GM18870 (cell line): ENCODE measurements around the gene LRRC1.
A peak's percentile ranks its signal among the peaks of the same experiment; 100 is the strongest.
"Not testable (repeated sequence)": the region's sequence is repeated elsewhere in the genome, so short reads cannot be mapped to it uniquely, and the experiment has no call there.

ENCODE experiments used
- ATAC-seq: cut with Tn5 transposase; IDR thresholded peaks from one replicate; pipeline ENCODE4 v1.9.1; 2021; ENCODE audit warnings: moderate library complexity; ENCODE audit not compliant: unreplicated experiment

Gene LRRC1

DNA sequence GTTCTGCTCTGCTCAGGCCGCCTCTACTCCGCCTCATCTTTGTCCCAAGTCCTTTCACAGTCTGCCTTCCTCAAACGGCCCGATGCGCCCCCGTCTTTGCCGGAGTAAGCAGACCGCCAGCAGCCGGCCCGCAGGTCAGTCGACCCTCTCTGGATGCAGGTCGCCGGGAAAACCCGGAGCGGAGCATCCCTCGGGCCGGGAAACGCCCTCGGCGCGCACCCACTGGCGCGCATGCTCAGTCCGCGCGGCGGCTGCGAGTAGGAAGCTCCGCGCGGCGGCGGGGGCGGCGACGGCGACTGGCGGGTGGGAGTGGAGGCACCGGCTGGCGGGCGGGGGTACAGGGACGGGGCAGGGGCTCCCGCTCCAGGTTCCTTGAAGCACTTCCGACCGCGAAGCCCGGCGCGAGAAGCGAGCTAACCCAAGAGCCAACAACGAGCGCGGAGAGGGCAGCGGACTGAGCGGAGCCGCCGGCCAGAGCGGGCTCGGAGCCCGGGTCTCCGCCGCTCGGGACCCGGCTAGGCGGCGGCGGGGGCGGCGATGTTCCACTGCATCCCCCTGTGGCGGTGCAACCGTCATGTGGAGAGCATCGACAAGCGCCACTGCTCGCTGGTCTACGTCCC, at the start of gene LRRC1:
TSS of gene LRRC1 (plus strand) at position 286 of the 620 bp plus-strand sequence. CDS start at position 538, 252 bp downstream.
- peak; percentile 35 for ATAC-seq

DNA sequence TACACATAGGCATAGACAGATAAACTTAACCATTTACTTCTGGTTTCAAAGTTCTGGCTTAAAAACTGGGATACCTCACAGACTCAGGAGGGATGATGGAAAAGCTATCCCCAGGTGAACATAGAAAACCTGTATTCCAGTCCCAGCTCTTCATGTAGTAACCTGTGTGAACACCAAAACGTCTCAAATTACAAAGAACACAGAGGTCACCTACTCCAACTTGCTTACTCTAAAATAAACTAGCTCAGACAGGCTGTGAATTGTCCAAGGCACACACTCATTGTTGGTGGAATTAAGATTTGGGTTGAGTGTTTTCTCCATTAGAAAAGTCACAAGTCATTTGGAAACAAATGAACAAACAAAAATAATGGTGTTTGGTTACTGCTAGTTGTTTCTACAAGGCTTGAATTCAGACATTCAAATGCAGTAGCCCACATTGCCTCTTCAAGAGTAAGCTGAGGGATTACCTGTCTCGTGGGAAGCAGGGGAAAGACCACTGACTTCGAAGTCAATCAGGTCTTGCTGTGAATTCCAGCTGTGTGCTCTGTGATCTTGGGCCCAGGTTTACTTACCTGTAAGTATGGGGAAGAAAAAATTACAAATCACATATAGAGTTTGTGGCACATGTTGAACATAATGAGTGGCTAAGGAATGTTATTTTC, 48.2 kb upstream of the LRRC1 start:
- ATAC-seq = no peak

DNA sequence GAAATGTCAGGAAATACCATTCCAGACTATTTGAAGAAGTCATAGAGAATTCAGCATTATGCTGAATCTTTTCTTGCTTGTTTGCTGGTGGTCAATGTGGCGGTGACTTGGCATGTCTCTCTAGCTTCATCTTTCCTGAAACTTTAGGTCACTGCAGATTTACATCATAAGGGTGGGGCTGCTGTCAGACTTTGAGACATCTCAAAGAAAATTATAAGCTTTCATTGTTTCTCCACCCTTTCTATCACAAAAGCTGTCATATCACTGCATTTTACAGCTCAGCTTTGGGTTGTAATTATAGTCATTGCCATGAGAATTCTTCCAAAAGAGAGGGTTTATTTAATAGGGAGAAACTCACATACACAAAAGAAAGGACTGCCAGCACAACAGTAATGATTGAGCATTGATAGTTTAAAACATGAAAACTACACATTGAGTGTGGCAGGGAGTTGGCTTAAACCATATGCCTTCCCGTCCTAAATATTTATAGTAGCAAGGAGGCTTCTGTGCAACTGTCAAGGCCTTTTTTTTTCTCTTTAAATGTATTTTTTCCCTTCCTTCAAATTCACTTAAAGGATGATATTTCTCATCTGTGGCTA, 44.7 kb upstream of the LRRC1 start:
- no peak for ATAC-seq

DNA sequence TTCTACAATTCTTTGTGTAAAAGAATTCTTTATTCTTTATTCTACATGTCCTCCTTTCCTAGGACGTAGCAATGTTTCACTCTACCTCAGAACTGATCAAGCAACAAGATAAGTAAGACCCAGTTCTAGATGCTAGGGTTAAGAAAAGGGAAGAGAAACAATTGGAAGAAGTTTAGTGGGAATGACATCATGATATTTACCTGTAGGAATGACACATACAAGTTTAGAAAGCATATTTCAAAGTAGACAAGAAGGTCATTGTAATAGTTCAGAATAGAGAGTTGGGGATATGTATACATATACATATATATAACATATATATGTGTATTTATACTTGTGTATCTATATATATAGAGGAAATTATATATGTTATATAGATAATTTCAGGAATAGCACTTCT, 43.4 kb upstream of the LRRC1 start:
- no peak for ATAC-seq

DNA sequence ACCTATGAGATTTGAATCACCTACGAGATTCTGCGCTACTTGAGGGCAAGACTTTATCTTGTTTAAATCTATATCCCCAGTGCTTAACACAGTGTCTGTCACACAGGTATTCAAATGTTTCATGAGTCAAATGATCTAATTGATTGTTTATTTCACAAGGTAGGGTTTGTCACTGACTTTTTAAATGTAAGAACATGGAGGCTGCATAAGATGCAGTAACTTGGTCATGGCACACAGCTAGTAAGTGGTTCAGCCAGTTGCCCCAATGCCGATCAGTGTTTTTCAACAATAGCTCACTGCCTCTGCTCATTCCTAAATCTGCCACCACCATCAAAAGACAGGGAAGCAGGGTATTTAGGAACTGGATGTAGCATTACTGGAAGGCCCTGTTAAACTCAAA, 42.4 kb upstream of the LRRC1 start:
- no peak for ATAC-seq

DNA sequence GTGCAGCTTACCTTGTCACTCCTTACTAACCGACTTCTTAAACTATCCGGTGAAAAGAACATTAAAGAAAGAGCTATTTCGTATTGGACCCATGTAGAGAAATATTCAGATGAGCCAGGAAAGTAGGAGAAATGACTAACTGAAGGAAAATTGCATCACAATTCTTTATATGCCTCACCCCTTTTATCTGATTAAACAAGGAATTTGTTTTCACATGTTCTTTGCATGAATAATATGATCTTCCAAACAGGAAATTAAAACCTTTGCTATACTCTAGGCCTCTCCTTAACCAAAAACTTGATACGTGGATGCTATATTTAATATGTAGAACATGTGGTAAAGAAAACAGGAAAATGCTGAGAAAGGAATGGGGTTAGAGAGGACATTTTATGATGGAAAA, 41.9 kb upstream of the LRRC1 start:
- ATAC-seq = no peak

DNA sequence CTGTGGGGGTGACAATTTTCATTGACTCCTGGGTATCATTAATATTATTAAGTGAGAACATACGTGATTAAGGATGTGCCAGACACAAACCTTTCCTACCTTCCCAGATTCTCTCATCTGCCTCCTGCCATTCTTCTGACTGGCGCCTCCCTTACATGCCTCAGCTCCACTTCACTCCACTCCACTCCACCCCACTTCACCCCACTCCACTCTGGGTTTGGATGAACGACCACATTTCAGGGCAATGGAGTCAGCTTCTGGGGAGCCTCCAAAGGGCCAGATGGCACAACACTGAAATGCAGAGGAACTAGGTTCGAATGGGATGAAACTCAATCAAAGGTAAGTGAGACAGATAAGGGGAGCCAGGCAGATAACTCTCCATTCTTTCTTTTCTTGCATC, 40.5 kb upstream of the LRRC1 start:
- ATAC-seq = no peak

DNA sequence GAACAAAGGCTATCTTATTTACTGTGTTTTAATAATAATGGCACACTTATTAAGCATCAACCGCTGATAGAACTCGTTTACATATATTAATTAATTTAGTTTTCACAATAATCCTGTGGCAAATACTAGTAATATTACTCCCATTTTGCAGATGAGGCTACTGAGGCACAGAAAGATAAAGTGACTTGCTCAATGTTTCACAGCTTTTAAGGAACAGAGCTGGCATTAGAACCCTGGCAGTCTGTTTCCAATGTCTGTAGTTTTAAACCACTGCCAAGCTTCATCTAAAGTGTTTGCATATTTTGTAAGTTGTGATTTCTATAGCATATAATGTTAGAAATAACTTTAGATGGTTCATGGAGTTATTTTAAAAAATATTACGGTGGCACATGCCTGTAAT, 38.4 kb upstream of the LRRC1 start:
- no peak for ATAC-seq

DNA sequence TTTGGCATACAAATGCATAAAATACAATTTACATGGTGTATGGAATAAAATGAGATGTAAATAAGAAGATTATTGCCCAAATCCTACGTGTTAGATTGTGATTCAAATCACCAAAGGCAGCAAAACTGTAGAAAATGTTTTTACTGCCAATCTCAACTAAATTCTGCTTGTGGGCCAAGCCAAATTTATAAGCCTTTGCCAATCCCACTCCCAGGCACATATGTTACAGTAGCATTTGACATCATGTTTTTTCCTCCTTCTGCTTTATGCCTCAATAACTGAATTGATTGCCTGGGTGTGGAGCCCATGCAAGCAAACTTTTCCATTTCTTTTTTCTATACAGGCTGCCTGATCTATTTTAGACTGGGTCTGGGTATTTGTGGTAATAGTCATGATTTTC, 36.3 kb upstream of the LRRC1 start:
- ATAC-seq = no peak

DNA sequence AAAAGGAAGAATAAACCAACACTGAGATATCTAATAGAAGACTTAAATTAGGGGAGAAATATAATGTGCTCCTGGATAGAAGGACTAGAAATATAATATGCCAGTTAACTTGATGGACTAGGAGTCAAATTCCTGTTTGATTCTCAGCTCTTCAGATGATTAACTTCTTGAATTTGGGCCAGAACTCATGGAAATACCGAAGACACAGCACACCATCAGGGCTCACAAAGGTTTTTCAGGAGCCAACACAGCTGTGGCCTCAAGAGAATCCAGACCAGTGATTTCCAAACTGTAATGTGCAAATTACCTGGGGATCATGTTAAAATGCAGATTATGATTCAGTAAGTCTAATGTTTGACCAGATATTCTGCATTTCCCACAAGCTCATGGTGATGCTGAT, 33.8 kb upstream of the LRRC1 start:
- ATAC-seq = no peak

DNA sequence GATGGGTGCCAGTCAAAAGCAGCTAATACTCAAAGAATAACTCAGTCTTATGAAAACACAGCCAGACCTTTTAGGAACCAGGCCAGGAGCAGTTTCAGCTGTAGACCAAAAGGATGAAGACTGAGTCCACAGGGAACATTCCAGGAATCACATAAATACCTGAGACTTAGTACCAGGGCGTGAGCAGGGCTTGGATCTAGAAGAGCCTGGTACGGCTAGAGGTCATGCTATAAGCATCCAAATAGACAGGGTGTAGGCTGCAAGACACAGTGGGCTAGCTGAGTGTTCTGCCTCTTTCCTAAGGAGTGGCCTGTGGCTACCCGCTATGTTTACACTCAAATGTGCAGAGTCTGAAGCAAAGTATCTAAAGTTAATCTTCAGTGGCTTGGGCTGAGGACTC, 29.5 kb upstream of the LRRC1 start:
- no peak for ATAC-seq

DNA sequence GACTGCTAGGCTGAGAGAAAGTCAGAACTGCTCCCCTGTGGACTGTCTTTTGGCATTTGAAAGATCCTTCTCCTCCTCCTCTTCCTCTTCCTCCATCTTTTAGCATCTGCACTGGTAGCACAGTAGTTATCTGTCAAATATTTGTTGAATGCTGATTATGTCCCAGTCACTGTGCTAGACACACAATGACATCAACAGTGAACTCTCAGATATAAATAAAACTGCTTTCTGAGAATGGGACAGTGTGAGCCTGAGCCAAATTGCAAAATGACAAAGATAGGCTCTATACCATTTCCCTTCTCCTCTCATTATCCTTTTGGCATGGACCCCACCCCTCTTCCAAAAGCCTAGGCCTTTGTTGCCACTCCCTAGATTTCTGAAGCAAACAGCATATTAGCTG, 27.9 kb upstream of the LRRC1 start:
- ATAC-seq = no peak

DNA sequence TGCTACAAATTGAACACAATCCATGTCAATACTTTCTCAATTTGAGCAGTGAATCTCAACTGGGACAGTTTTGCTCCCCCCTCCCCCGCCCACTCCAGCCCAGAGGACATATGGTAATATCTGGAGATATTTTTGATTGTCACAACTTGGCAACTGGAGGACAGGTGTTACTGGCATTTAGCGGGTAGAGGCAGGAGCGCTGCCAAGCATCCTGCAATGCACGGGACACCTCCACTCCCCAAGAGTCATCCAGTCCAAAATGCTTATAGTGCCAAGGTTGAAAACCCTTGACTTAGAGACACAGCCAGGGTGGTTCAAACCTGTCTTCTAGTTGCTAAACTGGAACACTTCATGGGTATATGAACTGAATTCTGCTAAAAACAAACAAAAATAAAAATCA, 26.9 kb upstream of the LRRC1 start:
- no peak for ATAC-seq

DNA sequence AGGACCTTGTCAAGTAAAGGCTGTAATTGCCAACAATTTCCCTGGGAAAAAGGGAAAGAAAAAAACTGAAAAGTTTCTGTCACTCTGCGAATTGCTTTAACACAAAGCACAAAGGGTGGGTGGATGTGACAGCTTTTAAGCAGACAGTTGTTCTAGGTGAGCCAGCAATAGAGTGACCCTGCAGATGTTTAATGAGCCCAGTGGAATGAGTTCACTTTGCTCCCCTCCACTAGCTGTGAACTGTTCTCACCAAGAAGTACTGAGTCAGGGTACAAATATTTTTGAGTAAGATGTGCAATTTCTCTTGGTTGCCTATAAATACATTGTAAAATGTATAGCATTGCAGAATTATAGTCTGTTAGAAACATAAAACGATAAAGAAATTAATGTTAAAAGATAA, 26.2 kb upstream of the LRRC1 start:
- no peak for ATAC-seq

DNA sequence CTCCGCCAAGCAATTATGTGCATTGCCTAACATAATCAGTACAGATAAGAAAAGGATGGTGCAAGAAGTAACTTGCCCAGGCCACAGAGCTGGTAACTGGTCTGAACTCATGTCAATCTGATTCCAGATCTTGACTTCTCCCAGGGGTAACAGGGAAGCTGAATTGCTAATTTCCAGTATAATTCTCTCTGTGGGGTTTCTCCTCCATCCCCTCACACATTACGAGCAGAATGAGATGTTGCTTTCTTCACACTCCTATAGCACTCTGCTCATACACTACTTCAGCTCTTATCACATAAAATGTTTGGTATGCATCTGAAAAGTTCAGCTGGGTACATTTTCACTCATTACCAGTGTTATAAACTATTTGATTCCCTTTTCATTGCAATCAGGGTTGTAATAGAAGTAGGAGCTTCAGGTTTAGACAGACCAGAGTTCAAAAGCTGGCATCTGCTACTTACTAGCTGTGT, 24.0 kb upstream of the LRRC1 start:
- ATAC-seq = no peak

DNA sequence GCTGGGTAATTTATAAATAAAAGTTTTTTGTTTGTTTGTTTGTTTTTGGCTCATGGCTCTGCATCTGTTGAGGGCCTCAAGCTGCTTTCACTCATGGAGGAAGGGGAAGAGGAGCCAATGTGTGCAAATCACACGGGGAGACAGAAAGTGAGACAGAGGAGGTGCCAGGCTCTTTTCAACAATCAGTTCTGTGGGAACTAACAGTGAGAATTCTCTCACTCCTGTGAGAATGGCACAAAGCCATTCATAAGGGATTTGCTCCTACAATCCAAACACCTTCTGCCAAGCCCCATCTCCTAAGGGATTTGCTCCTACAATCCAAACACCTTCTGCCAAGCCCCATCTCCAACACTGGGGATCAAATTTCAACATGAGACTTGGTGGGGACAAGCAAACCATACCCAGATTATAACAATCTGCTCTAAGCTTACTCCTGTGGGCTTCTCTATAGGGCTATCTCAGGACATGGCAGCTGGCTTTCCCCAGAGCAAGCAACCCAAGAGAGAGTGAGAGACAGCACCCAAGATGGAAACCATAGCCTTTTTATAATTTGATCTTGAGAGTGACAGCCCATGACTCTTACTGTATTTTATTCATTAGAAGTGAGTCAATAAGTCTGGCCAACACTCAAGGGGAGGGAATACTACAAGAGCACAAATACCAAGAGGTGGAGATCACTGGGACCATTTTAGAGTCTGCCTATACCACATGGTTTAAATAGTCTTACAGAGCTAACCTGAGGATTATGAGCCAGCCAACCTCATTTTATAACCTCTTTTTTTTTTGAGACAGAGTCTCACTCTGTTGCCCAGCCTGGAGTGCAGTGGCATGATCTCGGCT, 22.8 kb upstream of the LRRC1 start:
- no peak for ATAC-seq

DNA sequence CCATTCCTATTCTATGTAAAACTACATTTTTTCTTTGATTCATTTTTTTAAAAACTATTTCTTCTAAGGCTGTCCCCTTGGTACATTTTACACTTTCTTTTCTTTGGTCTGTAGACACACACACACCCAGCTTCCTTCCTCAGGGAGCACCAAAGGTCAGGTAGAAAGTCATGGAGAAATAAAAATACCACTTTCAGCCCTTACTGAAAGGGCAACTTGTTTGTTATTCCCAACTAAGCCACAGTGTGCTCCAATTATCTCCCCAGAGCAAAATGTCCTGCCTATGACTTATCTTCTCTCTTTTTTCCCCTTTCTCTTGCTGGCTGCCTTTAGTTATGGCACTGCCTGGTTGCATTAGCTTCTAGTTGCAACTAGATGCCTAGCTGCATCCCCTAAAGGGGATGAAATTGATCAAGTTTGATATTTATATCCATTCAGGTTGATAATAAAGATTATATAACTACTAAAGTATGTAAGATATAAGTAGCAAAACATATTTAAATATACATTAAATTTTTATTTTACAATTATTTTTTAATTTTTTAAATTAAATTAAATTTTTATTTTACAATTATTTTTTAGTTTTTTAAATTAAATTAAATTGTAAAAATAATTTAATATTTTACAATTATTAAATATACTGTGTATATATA, 21.6 kb upstream of the LRRC1 start:
- ATAC-seq = no peak

DNA sequence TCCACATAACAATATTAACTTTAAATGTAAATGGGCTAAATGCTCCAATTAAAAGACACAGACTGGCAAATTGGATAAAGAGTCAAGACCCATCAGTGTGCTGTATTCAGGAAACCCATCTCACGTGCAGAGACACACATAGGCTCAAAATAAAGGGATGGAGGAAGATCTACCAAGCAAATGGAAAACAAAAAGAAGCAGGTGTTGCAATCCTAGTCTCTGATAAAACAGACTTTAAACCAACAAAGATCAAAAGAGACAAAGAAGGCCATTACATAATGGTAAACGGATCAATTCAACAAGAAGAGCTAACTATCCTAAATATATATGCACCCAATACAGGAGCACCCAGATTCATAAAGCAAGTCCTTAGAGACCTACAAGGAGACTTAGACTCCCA, 18.7 kb upstream of the LRRC1 start:
- ATAC-seq = not testable (repeated sequence)

DNA sequence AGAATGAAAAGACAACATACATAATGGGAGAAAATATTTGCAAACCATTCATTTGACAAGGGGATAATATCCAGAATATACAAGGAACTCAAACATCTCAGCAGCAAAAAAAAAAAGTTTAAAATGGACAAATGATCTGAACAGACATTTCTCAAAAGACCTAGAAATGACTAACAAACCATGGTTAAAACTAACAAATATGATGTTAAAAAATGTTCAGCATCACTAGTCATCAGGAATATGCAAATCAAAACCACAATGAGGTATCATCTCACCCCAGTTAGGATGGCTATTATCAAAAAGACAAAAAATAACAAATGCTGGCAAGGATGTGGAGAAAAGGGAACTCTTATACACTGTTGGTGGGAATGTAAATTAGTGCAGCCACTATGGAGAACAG, 9.8 kb upstream of the LRRC1 start:
- ATAC-seq = not testable (repeated sequence)

DNA sequence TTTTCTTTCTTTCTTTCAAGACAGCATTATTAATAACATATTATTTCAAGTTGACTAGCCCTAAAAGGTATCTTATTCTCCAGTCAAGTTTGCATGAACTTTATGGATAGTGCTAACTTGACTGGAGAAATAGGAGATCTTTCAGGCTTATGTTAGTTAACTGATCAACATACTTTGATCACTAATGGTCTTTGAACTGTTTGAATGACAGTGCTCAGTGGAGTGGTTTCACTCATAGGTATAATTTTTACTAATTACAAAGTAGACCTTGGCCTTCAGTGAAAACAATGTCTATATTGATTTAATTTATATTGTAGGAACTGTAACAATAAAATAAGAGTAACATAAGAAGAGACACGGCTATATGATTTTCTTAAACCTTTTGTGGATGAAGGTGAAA, 8.0 kb upstream of the LRRC1 start:
- no peak for ATAC-seq

DNA sequence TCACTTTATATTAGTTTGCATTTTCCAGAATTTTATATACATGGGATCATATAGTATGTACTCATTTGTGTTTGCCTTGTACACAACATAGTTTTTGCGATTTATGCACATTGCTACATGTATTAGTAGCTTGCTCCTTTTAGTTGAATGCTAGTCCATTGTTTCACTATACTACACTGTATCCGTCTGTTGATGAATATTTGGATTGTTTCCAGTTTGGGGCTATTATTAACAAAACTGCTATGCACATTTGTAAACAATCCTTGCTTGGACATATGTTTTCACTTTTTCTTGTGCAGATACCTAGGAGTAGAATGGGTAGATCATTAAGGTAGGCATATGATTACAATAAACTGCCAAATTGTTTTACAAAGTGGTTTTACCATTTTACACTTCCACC, 3.9 kb upstream of the LRRC1 start:
- ATAC-seq = no peak
